ENCODE results near the gene ZSCAN10.
A peak's percentile ranks its signal among the peaks of the same experiment; 100 is the strongest.

ZSCAN10 gene

GRCh38 chr16:3101841-3102470, 2.9 kb upstream of the ZSCAN10 start:
- no peak for DNase-seq

- peak; percentile 50 for DNase-seq
Measured at GRCh38 chr16:3101018-3101840, 2.1 kb upstream of the ZSCAN10 start.

- DNase-seq, result no peak
Measured at GRCh38 chr16:3099732-3100499, 822 bp upstream of the ZSCAN10 start.

- no peak for DNase-seq
Measured at GRCh38 chr16:3099395-3099731, 269 bp upstream of the ZSCAN10 start.

GRCh38 chr16:3097266-3097665, 1.8 kb downstream of the ZSCAN10 start:
- DNase-seq, result no peak

- no peak for DNase-seq
Measured at GRCh38 chr16:3096362-3096761, 2.7 kb downstream of the ZSCAN10 start.

GRCh38 chr16:3095869-3096268, 3.2 kb downstream of the ZSCAN10 start:
- DNase-seq, result no peak

- DNase-seq, result no peak
Measured at GRCh38 chr16:3094289-3095027, 4.6 kb downstream of the ZSCAN10 start.

GRCh38 chr16:3092501-3092941, 6.6 kb downstream of the ZSCAN10 start:
- no peak for DNase-seq

- DNase-seq, result no peak
Measured at GRCh38 chr16:3091551-3091950, 7.5 kb downstream of the ZSCAN10 start.

- DNase-seq, result no peak
Measured at GRCh38 chr16:3089717-3090592, 9.1 kb downstream of the ZSCAN10 start.

- no peak for DNase-seq
Measured at GRCh38 chr16:3088925-3089716, 10.0 kb downstream of the ZSCAN10 start.

GRCh38 chr16:3088450-3088849, 10.6 kb downstream of the ZSCAN10 start:
- DNase-seq, result no peak

- DNase-seq, result no peak
Measured at GRCh38 chr16:3087243-3088235, 11.6 kb downstream of the ZSCAN10 start.

GRCh38 chr16:3086596-3087242, 12.4 kb downstream of the ZSCAN10 start:
- DNase-seq, result no peak

GRCh38 chr16:3085868-3086595, 13.1 kb downstream of the ZSCAN10 start:
- DNase-seq, result no peak

GRCh38 chr16:3084969-3085670, 14.0 kb downstream of the ZSCAN10 start:
- no peak for DNase-seq

- no peak for DNase-seq
Measured at GRCh38 chr16:3084491-3084890, 14.6 kb downstream of the ZSCAN10 start.

Measured in DMS 273 treated with DMSO at 0.1 percent for 48 hours (cell line).